Common myeloid progenitor, CD34-positive (primary cell): ENCODE data around the gene MARS1.

ENCODE experiments used
- CTCF ChIA-PET: fragments of 350-600 bp; sonication (Branson Sonifier 250); formaldehyde crosslinking; loops from one replicate; lab custom pipeline; 2021; ENCODE audit warnings: antibody characterized with exemption; lab: Charles Lee
- POLR2A ChIA-PET: fragments of 350-600 bp; sonication (Branson Sonifier 250); formaldehyde crosslinking; loops from one replicate; lab custom pipeline; 2021; ENCODE audit warnings: antibody characterized with exemption; lab: Charles Lee
- DNase-seq, 3 donors: peaks; one replicate each; pipeline versions ENCODE4 v3.0.0 to v3.0.0-alpha.2; 2013
- H3K27ac ChIP-seq, 2 experiments: 1 replicate in 1 of 2; 2 replicates in 1 of 2; pipeline ENCODE4 v1.7.0; 2013; ENCODE audit warnings: inconsistent platforms in 2 of 2, low read length in 2 of 2, mild to moderate bottlenecking in 2 of 2, low read depth in 1 of 2, moderate library complexity in 1 of 2; ENCODE audit not compliant: severe bottlenecking in 2 of 2, insufficient read depth in 1 of 2, poor library complexity in 1 of 2
- H3K27me3 ChIP-seq, 5 experiments: replicated peaks in 2 of 5; 1 replicate in 3 of 5; 2 replicates in 2 of 5; pipeline versions ENCODE4 v1.6.1 to v1.7.0; 2013; ENCODE audit warnings: low read length in 4 of 5, mild to moderate bottlenecking in 2 of 5, moderate library complexity in 2 of 5, inconsistent platforms in 1 of 5; ENCODE audit not compliant: insufficient read depth in 5 of 5, control insufficient read depth in 4 of 5
- H3K36me3 ChIP-seq, 4 experiments: 1 replicate in 2 of 4; 2 replicates in 2 of 4; pipeline versions ENCODE4 v1.6.1 to v1.7.0; 2013; ENCODE audit warnings: low read length in 3 of 4, control low read depth in 1 of 4, mild to moderate bottlenecking in 1 of 4; ENCODE audit not compliant: control insufficient read depth in 4 of 4, insufficient read depth in 4 of 4
- H3K4me1 ChIP-seq, 4 experiments: 1 replicate in 3 of 4; 2 replicates in 1 of 4; pipeline versions ENCODE4 v1.6.1 to v1.7.1; 2013; ENCODE audit warnings: low read length in 3 of 4, mild to moderate bottlenecking in 3 of 4, control low read depth in 1 of 4, inconsistent platforms in 1 of 4, moderate library complexity in 1 of 4; ENCODE audit not compliant: control insufficient read depth in 4 of 4, insufficient read depth in 4 of 4; ENCODE audit errors: control extremely low read depth in 1 of 4
- H3K4me3 ChIP-seq, 7 experiments: 1 replicate in 4 of 7; 2 replicates in 3 of 7; pipeline versions ENCODE4 v1.5.1 to v1.7.0; 2013; ENCODE audit warnings: mild to moderate bottlenecking in 7 of 7, low read length in 6 of 7, moderate library complexity in 6 of 7, inconsistent platforms in 2 of 7, low read depth in 2 of 7, control low read depth in 1 of 7; ENCODE audit not compliant: insufficient read depth in 4 of 7, control insufficient read depth in 1 of 7; ENCODE audit errors: extremely low read depth in 1 of 7
- H3K9me3 ChIP-seq, 5 experiments: 1 replicate in 4 of 5; 2 replicates in 1 of 5; pipeline versions ENCODE4 v1.6.1 to v1.7.1; 2013; ENCODE audit warnings: low read length in 4 of 5, mild to moderate bottlenecking in 2 of 5, inconsistent platforms in 1 of 5, low read depth in 1 of 5, moderate library complexity in 1 of 5; ENCODE audit not compliant: control insufficient read depth in 4 of 5, insufficient read depth in 2 of 5; ENCODE audit errors: control extremely low read depth in 1 of 5
- WGBS: methylation state at CpG from one replicate; pipeline ENCODE4 v1.1.5; 2013; ENCODE audit not compliant: insufficient coverage; 5-methylcytosine and 5-hydroxymethylcytosine counted together

MARS1 gene

DNA sequence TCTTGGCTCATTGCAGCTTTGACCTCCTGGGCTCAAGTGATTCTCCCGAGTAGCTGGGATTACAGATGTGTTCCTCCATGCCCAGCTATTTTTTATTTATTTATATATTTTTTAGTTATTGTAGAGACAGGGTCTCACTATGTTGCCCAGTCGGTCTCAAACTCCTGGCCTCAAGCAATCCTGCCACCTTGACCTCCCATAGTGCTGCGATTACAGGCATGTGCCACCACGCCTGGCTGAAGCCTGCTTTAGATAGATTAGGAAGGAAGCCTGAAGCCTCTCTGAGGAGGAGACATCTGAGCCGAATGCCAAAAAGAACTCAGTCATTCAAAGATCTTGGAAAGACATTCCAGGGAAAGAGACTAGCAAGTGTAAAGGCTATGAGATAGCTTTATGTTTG is 43.1 kb upstream of the MARS1 start:
- Histone ChIP-seq H3K4me1 (no peaks in the 10 kb centered on the region), H3K4me3 (no peak overlapping the region), H3K27me3 (no peaks in the 10 kb centered on the region), H3K36me3 (no peaks in the 10 kb centered on the region), H3K9me3 (peaks cover 0 to 2% (median 0%) of the 10 kb centered on the region in 5 experiments), H3K27ac (no peak overlapping the region)
- DNase-seq, result no peak
- ChIA-PET POLR2A (interaction anchor here (0.9 kb wide), 1 partner anchor 10 kb away, joined by 4 read pairs; no protein-coding TSS in a partner anchor), CTCF (interaction anchor here (0.6 to 18.4 kb wide), 5 partner anchors 9 to 133 kb away, joined by 3 to 518 read pairs (median 4); partner anchors contain the start of gene INHBE)
- 93% methylated on average over 4 of the region's 5 CpGs for WGBS

DNA sequence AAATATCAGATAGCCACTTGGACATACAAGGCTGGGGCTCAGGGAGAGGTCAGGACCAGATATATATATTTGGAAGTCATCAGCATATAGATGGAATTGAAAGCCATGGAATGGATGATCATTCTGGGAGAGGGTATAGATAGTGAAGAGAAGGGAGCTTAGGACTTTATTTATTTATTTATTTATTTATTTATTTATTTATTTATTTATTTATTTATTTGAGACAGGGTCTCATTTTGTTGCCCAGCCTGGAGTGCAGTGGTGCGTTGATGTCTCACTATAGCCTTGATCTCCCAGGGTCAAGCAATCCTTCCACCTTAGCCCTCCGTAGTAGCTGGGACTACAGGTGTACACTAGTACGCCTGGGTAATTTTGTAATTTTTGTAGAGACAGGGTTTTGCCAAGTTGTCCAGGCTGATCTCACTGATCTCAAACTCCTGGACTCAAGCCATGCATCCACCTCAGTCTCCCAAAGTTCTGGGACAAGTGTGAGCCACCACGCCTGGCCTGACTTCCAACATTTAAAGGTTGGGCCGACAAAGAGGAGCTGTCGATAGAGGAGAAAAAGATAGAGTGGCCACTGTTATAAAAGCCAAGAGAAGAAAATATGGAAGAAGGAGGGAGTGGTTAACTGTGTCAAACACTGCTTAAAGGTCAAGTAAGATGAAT is 41.4 kb upstream of the MARS1 start:
- Histone ChIP-seq H3K27ac (no peak overlapping the region), H3K27me3 (no peaks in the 10 kb centered on the region), H3K36me3 (no peaks in the 10 kb centered on the region), H3K4me3 (no peak overlapping the region), H3K4me1 (no peaks in the 10 kb centered on the region), H3K9me3 (peaks cover 0 to 2% (median 0%) of the 10 kb centered on the region in 5 experiments)
- 100% methylated on average over 3 of the region's 6 CpGs for WGBS
- ChIA-PET CTCF (interaction anchor here (0.7 to 18.4 kb wide), 6 partner anchors 10 to 160 kb away, joined by 3 to 518 read pairs (median 3); no protein-coding TSS in a partner anchor), POLR2A (interaction anchor here (0.6 kb wide), 1 partner anchor 138 kb away, joined by 4 read pairs; no protein-coding TSS in a partner anchor)
- no peak for DNase-seq

DNA sequence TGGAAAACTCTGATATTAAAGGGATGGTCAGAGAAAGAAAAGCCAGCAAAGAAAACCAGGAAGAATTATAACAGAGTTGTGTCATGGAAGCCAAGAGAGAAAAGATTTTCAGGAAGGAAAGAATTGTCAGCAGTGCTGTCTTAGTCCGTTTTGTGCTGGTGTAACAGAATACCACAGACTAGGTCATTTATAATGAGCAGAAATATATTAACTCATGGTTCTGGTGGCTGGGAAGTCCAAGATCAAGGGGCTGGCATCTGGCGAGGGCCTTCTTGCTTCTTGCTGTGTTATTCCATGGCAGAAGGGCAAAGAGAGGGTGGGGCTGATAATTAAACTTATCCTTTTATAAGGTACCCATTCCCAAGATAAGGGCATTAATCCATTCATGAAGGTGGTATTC is 39.2 kb upstream of the MARS1 start:
- WGBS, result 100% methylated on average over 1 of the region's 2 CpGs
- Histone ChIP-seq H3K9me3 (no peaks in the 10 kb centered on the region), H3K36me3 (no peaks in the 10 kb centered on the region), H3K27me3 (no peaks in the 10 kb centered on the region), H3K4me1 (peaks cover 0 to 6% (median 0%) of the 10 kb centered on the region in 4 experiments), H3K4me3 (no peak overlapping the region), H3K27ac (no peak overlapping the region)
- CTCF ChIA-PET, result interaction anchor here (1.2 to 18.4 kb wide), 6 partner anchors 10 to 137 kb away, joined by 4 to 518 read pairs (median 6); partner anchors contain the start of genes GLI1 and INHBC
- DNase-seq, result no peak
- POLR2A ChIA-PET, result no interaction called here

- Histone ChIP-seq H3K4me1 (peaks cover 0 to 7% (median 0%) of the 10 kb centered on the region in 4 experiments), H3K9me3 (no peaks in the 10 kb centered on the region), H3K4me3 (no peak overlapping the region), H3K27ac (no peak overlapping the region), H3K27me3 (no peaks in the 10 kb centered on the region), H3K36me3 (no peaks in the 10 kb centered on the region)
- POLR2A ChIA-PET, result no interaction called here
- DNase-seq, result no peak
- WGBS, result over 99% methylated on average over 7 of the region's 7 CpGs
- CTCF ChIA-PET, result interaction anchor here (1.2 to 18.4 kb wide), 7 partner anchors 9 to 138 kb away, joined by 3 to 518 read pairs (median 4); partner anchors contain the start of genes GLI1 and INHBC
Measured at GRCh38 chr12:57449375-57449774, 38.5 kb upstream of the MARS1 start.

GRCh38 chr12:57450057-57450456 is 37.8 kb upstream of the MARS1 start:
- POLR2A ChIA-PET, result no interaction called here
- DNase-seq, result no peak
- Histone ChIP-seq H3K4me3 (no peak overlapping the region), H3K9me3 (no peaks in the 10 kb centered on the region), H3K4me1 (peaks cover 0 to 11% (median 0%) of the 10 kb centered on the region in 4 experiments), H3K36me3 (no peaks in the 10 kb centered on the region), H3K27ac (no peak overlapping the region), H3K27me3 (no peaks in the 10 kb centered on the region)
- CTCF ChIA-PET, result interaction anchor here (1.2 to 18.4 kb wide), 13 partner anchors 8 to 189 kb away, joined by 3 to 518 read pairs (median 4); partner anchors contain the start of genes GLI1 and INHBC
- 94% methylated on average over 3 of the region's 3 CpGs for WGBS

DNA sequence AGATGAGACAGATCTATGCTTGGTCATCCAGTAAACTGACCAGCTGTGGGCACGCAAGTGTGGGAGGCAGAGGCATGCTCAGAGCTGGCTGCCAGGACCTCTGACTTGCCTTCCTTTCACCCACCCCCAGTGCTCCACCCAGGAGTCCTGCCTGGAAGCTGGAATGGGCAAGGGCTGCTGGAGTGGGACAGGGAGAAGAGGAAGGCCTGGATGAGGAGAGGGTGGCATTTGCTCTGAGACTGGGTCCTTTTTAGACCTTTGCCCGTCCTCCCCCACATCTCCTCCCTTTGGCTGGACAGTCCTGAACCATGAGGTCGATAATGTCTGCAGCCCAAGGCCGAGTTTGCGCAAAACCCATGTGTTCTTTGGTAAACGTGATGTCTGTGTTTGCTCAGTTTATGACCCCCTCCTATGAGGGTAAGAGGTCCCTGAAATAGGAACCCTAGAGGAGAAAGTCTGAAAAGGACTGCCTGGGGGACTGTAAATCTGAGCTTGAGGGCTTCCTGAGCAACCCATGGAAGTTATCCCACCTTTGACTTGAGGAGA is 36.6 kb upstream of the MARS1 start:
- DNase-seq, result no peak
- no peak overlapping the region for H3K4me3 ChIP-seq
- H3K27ac ChIP-seq, result no peak overlapping the region
- H3K9me3 ChIP-seq, result no peaks in the 10 kb centered on the region
- 94% methylated on average over 5 of the region's 6 CpGs for whole genome bisulfite sequencing
- H3K4me1 ChIP-seq, result peaks cover 0 to 18% (median 6%) of the 10 kb centered on the region in 4 experiments
- ChIA-PET CTCF (interaction anchor here (0.5 to 18.4 kb wide), 14 partner anchors 8 to 1580 kb away, joined by 3 to 518 read pairs (median 6); partner anchors contain the start of genes GLI1 and INHBC), POLR2A (interaction anchor here (0.6 kb wide), 1 partner anchor 150 kb away, joined by 4 read pairs; no protein-coding TSS in a partner anchor)
- no peaks in the 10 kb centered on the region for H3K36me3 ChIP-seq
- no peaks in the 10 kb centered on the region for H3K27me3 ChIP-seq
